Naive B cell (primary cell): Measurements from ENCODE around the gene HMGN3. TPM values are rescaled to one million over a fixed set of nuclear protein-coding genes. Genes with fewer than 3 reads are reported as not detected.
A peak's percentile ranks its signal among the peaks of the same experiment; 100 is the strongest.

Experiments
- ATAC-seq, 2 donors: fragments of 150-1000 bp; cut with Tn5 transposase; 2 replicates each; pipeline ENCODE4 v1.10.0; 2021; ENCODE audit warnings: low read depth in 2 of 2, mild to moderate bottlenecking in 2 of 2, moderate library complexity in 2 of 2
- DNase-seq: peaks from one replicate; pipeline ENCODE4 v3.0.0; 2022
- H3K27ac Mint-ChIP-seq, 6 donors: one replicate each; pipeline ENCODE4 v1.8.0; 2020 to 2022; ENCODE audit warnings: mild to moderate bottlenecking in 6 of 6, mixed read lengths in 6 of 6, moderate library complexity in 5 of 6, inconsistent platforms in 2 of 6
- H3K27me3 Mint-ChIP-seq, 3 donors: one replicate each; pipeline ENCODE4 v1.8.0; 2021 to 2022; ENCODE audit warnings: mixed read lengths in 3 of 3, mild to moderate bottlenecking in 1 of 3
- H3K36me3 Mint-ChIP-seq, 2 donors: one replicate each; pipeline ENCODE4 v1.8.0; 2020 to 2022; ENCODE audit warnings: mixed read lengths in 2 of 2, inconsistent platforms in 1 of 2, mild to moderate bottlenecking in 1 of 2
- H3K4me1 Mint-ChIP-seq, 3 donors: one replicate each; pipeline ENCODE4 v1.8.0; 2020 to 2022; ENCODE audit warnings: mixed read lengths in 3 of 3, inconsistent platforms in 1 of 3, mild to moderate bottlenecking in 1 of 3, moderate library complexity in 1 of 3
- H3K4me3 Mint-ChIP-seq, 8 donors: one replicate each; pipeline ENCODE4 v1.8.0; 2020 to 2022; ENCODE audit warnings: mild to moderate bottlenecking in 8 of 8, mixed read lengths in 8 of 8, moderate library complexity in 8 of 8, inconsistent platforms in 2 of 8
- H3K9me3 Mint-ChIP-seq, 7 donors: one replicate each; pipeline ENCODE4 v1.8.0; 2020 to 2022; ENCODE audit warnings: mixed read lengths in 7 of 7, mild to moderate bottlenecking in 5 of 7, inconsistent platforms in 2 of 7, moderate library complexity in 1 of 7
- polyA plus RNA-seq, 6 donors: library from polyadenylated mRNA; unstranded; fragments of 300-500 nt; fragmentation: Illumina TruSeq; gene quantifications; one replicate each; pipeline ENCODE4 v1.2.3, GENCODE V29; 2021; ENCODE audit warnings: low read depth in 6 of 6

Gene HMGN3
- polyA plus RNA-seq, 6 donors from 2014 or later = 58.0 to 95.1 (median 76.1) TPM

- no peaks in the 10 kb centered on the region for H3K9me3 Mint-ChIP-seq
- peaks cover under 1 to 4% (median under 1%) of the 10 kb centered on the region in 3 donors for H3K4me1 Mint-ChIP-seq
- DNase-seq = no peak
Measured at GRCh38 chr6:79226660-79227059, 7.8 kb downstream of the HMGN3 start.

GRCh38 chr6:79225717-79226599 is 8.5 kb downstream of the HMGN3 start:
- DNase-seq (no peak), ATAC-seq (no peak)
- H3K4me3 Mint-ChIP-seq = no peak overlapping the region
- H3K4me1 Mint-ChIP-seq = peaks cover 3 to 7% (median 4%) of the 10 kb centered on the region in 3 donors
- peaks cover 0 to 3% (median 0%) of the 10 kb centered on the region in 7 donors for H3K9me3 Mint-ChIP-seq
- H3K27me3 Mint-ChIP-seq = no peaks in the 10 kb centered on the region
- H3K36me3 Mint-ChIP-seq = peaks cover 0 to 20% of the 10 kb centered on the region in 2 donors
- no peak overlapping the region for H3K27ac Mint-ChIP-seq

More at GRCh38 chr6:79226660-79227059, 7.8 kb downstream of the HMGN3 start:
- ATAC-seq = no peak
- H3K36me3 Mint-ChIP-seq = peaks cover 0 to 14% of the 10 kb centered on the region in 2 donors
- no peaks in the 10 kb centered on the region for H3K27me3 Mint-ChIP-seq
- H3K27ac Mint-ChIP-seq = no peak overlapping the region
- H3K4me3 Mint-ChIP-seq = no peak overlapping the region

GRCh38 chr6:79223611-79224404 is 10.7 kb downstream of the HMGN3 start:
- H3K9me3 Mint-ChIP-seq = peaks cover 0 to 11% (median 2%) of the 10 kb centered on the region in 7 donors
- ATAC-seq (no peak), DNase-seq (no peak)
- H3K4me1 Mint-ChIP-seq = peaks cover 2 to 7% (median 3%) of the 10 kb centered on the region in 3 donors
- no peak overlapping the region for H3K27ac Mint-ChIP-seq
- H3K4me3 Mint-ChIP-seq = no peak overlapping the region
- H3K36me3 Mint-ChIP-seq = peaks cover 0 to 26% of the 10 kb centered on the region in 2 donors
- no peaks in the 10 kb centered on the region for H3K27me3 Mint-ChIP-seq

- peaks cover 0 to 13% (median 4%) of the 10 kb centered on the region in 7 donors for H3K9me3 Mint-ChIP-seq
- ATAC-seq = no peak
- H3K4me1 Mint-ChIP-seq = peaks cover 0 to 2% (median 0%) of the 10 kb centered on the region in 3 donors
- peaks cover 4 to 21% of the 10 kb centered on the region in 2 donors for H3K36me3 Mint-ChIP-seq
- no peaks in the 10 kb centered on the region for H3K27me3 Mint-ChIP-seq
- H3K27ac Mint-ChIP-seq = no peak overlapping the region
- DNase-seq = no peak
- peak overlapping the region in 1 of 8 donors; percentile 63 for H3K4me3 Mint-ChIP-seq
Measured at GRCh38 chr6:79215213-79215824, 19.2 kb downstream of the HMGN3 start.

- Mint-ChIP-seq H3K27me3 (no peaks in the 10 kb centered on the region), H3K4me3 (no peak overlapping the region), H3K36me3 (peaks cover 8 to 14% of the 10 kb centered on the region in 2 donors), H3K27ac (no peak overlapping the region), H3K4me1 (peaks cover 0 to 3% (median 0%) of the 10 kb centered on the region in 3 donors), H3K9me3 (no peaks in the 10 kb centered on the region)
- ATAC-seq = no peak
- DNase-seq = no peak
Measured at GRCh38 chr6:79212859-79213258, 21.6 kb downstream of the HMGN3 start.

- DNase-seq = no peak
- peaks cover 17 to 30% of the 10 kb centered on the region in 2 donors for H3K36me3 Mint-ChIP-seq
- H3K4me3 Mint-ChIP-seq = no peak overlapping the region
Measured at GRCh38 chr6:79208816-79209215, 25.7 kb downstream of the HMGN3 start.

GRCh38 chr6:79203753-79204253 is 30.7 kb downstream of the HMGN3 start:
- no peak for ATAC-seq
- peaks cover 0 to 9% (median 0%) of the 10 kb centered on the region in 3 donors for H3K4me1 Mint-ChIP-seq
- H3K9me3 Mint-ChIP-seq = no peaks in the 10 kb centered on the region
- peak overlapping the region in 2 of 6 donors; percentile 43 to 78 for H3K27ac Mint-ChIP-seq
- DNase-seq = no peak
- no peaks in the 10 kb centered on the region for H3K27me3 Mint-ChIP-seq
- H3K36me3 Mint-ChIP-seq = peaks cover 22 to 31% of the 10 kb centered on the region in 2 donors
- no peak overlapping the region for H3K4me3 Mint-ChIP-seq

More at GRCh38 chr6:79208816-79209215, 25.7 kb downstream of the HMGN3 start:
- Mint-ChIP-seq H3K27ac (no peak overlapping the region), H3K27me3 (no peaks in the 10 kb centered on the region), H3K9me3 (no peaks in the 10 kb centered on the region), H3K4me1 (peaks cover 0 to 10% (median 0%) of the 10 kb centered on the region in 3 donors)
- ATAC-seq = no peak

- H3K4me1 Mint-ChIP-seq = peaks cover 0 to 9% (median 0%) of the 10 kb centered on the region in 3 donors
- H3K36me3 Mint-ChIP-seq = peaks cover 19 to 29% of the 10 kb centered on the region in 2 donors
- DNase-seq (no peak), ATAC-seq (no peak)
- peak overlapping the region in 2 of 6 donors; percentile 10 to 36 for H3K27ac Mint-ChIP-seq
- H3K9me3 Mint-ChIP-seq = no peaks in the 10 kb centered on the region
- no peak overlapping the region for H3K4me3 Mint-ChIP-seq
- H3K27me3 Mint-ChIP-seq = no peaks in the 10 kb centered on the region
Measured at GRCh38 chr6:79202556-79202955, 31.9 kb downstream of the HMGN3 start.

GRCh38 chr6:79201983-79202382 is 32.5 kb downstream of the HMGN3 start:
- DNase-seq (no peak), ATAC-seq (no peak)
- Mint-ChIP-seq H3K4me1 (peaks cover 0 to 5% (median 0%) of the 10 kb centered on the region in 3 donors), H3K27ac (no peak overlapping the region), H3K4me3 (no peak overlapping the region), H3K36me3 (peaks cover 13 to 23% of the 10 kb centered on the region in 2 donors), H3K9me3 (no peaks in the 10 kb centered on the region), H3K27me3 (no peaks in the 10 kb centered on the region)

GRCh38 chr6:79201143-79201542 is 33.3 kb downstream of the HMGN3 start:
- Mint-ChIP-seq H3K4me3 (no peak overlapping the region), H3K4me1 (peaks cover 0 to 3% (median 0%) of the 10 kb centered on the region in 3 donors), H3K9me3 (no peaks in the 10 kb centered on the region), H3K36me3 (peaks cover 12 to 19% of the 10 kb centered on the region in 2 donors), H3K27me3 (no peaks in the 10 kb centered on the region), H3K27ac (no peak overlapping the region)
- DNase-seq (no peak), ATAC-seq (no peak)

GRCh38 chr6:79196912-79197311 is 37.6 kb downstream of the HMGN3 start:
- H3K9me3 Mint-ChIP-seq = peaks cover 0 to 17% (median 4%) of the 10 kb centered on the region in 7 donors
- DNase-seq (no peak), ATAC-seq (no peak)
- peaks cover 0 to 15% of the 10 kb centered on the region in 2 donors for H3K36me3 Mint-ChIP-seq
- no peaks in the 10 kb centered on the region for H3K27me3 Mint-ChIP-seq
- H3K4me3 Mint-ChIP-seq = no peak overlapping the region
- H3K27ac Mint-ChIP-seq = no peak overlapping the region
- H3K4me1 Mint-ChIP-seq = no peaks in the 10 kb centered on the region

GRCh38 chr6:79193971-79194370 is 40.5 kb downstream of the HMGN3 start:
- Mint-ChIP-seq H3K27ac (no peak overlapping the region), H3K4me3 (no peak overlapping the region), H3K9me3 (peaks cover 0 to 30% (median 13%) of the 10 kb centered on the region in 7 donors), H3K36me3 (peaks cover 0 to 25% of the 10 kb centered on the region in 2 donors), H3K4me1 (no peaks in the 10 kb centered on the region), H3K27me3 (no peaks in the 10 kb centered on the region)
- ATAC-seq (no peak), DNase-seq (no peak)
